ENCODE measurements around the gene MPZL1. TPM values are rescaled to one million over a fixed set of nuclear protein-coding genes. Genes with fewer than 3 reads are reported as not detected.

The MPZL1 gene
- total RNA-seq, 4 donors from 2014 or later, result 24.3 to 150 (median 82.3) TPM

DNA sequence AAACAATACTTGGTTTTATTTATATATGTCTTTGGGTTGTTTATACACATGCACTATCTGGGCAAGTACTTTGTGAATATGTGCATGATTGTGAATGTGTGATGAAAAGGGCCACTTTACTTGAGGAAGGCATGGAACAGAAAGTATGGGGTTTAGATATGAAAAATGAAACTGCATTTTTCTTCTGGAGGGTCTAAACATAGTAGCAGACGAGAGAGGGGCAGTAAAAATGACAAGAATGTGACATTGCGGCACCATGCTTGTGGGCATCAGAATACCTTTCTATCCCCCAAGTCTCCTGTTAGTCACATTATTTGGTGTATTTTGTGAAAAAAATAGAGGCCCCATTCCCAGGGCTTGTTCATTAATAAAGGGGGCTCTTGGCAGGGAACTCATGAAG, 15.4 kb upstream of the MPZL1 start:
- DNase-seq, result no peak
- no peaks in the 10 kb centered on the region for H3K4me1 ChIP-seq
- no peak overlapping the region for H3K27ac ChIP-seq
- intact Hi-C loops (cut with DNase I; ENCODE audit: low total_unique reads), result no loop called here
- no peaks in the 10 kb centered on the region for H3K27me3 ChIP-seq
- no peaks in the 10 kb centered on the region for H3K9me3 ChIP-seq
- no peak for TF ChIP-seq CTCF (IDR thresholded peaks at IDR 0.05)
- TF ChIP-seq POLR2A (IDR thresholded peaks at IDR 0.05), result no peak
- H3K36me3 ChIP-seq, result no peaks in the 10 kb centered on the region
- no peak overlapping the region for H3K4me3 ChIP-seq

GRCh38 chr1:167706931-167707877, 14.6 kb upstream of the MPZL1 start:
- H3K4me3 ChIP-seq, result no peak overlapping the region

GRCh38 chr1:167707942-167708341, 13.8 kb upstream of the MPZL1 start:
- Histone ChIP-seq H3K9me3 (no peaks in the 10 kb centered on the region), H3K27me3 (no peaks in the 10 kb centered on the region), H3K36me3 (no peaks in the 10 kb centered on the region), H3K27ac (no peak overlapping the region), H3K4me1 (no peaks in the 10 kb centered on the region), H3K4me3 (no peak overlapping the region)
- DNase-seq, result no peak
- intact Hi-C loops (cut with DNase I; ENCODE audit: low total_unique reads), result no loop called here
- TF ChIP-seq POLR2A (IDR thresholded peaks at IDR 0.05) (no peak), CTCF (IDR thresholded peaks at IDR 0.05) (no peak)

More at GRCh38 chr1:167706931-167707877, 14.6 kb upstream of the MPZL1 start:
- intact Hi-C loops (cut with DNase I; ENCODE audit: low total_unique reads), result no loop called here
- no peak for TF ChIP-seq POLR2A (IDR thresholded peaks at IDR 0.05)
- Histone ChIP-seq H3K9me3 (no peaks in the 10 kb centered on the region), H3K36me3 (no peaks in the 10 kb centered on the region), H3K27ac (no peak overlapping the region), H3K27me3 (no peaks in the 10 kb centered on the region), H3K4me1 (no peaks in the 10 kb centered on the region)
- DNase-seq, result no peak

- TF ChIP-seq POLR2A (IDR thresholded peaks at IDR 0.05) (no peak), CTCF (IDR thresholded peaks at IDR 0.05) (no peak)
- Histone ChIP-seq H3K9me3 (no peaks in the 10 kb centered on the region), H3K4me1 (no peaks in the 10 kb centered on the region), H3K36me3 (no peaks in the 10 kb centered on the region), H3K27me3 (no peaks in the 10 kb centered on the region), H3K27ac (no peak overlapping the region), H3K4me3 (no peak overlapping the region)
- no peak for DNase-seq
- intact Hi-C loops (cut with DNase I; ENCODE audit: low total_unique reads), result no loop called here
Observed at GRCh38 chr1:167708940-167709389, 12.8 kb upstream of the MPZL1 start.

DNA sequence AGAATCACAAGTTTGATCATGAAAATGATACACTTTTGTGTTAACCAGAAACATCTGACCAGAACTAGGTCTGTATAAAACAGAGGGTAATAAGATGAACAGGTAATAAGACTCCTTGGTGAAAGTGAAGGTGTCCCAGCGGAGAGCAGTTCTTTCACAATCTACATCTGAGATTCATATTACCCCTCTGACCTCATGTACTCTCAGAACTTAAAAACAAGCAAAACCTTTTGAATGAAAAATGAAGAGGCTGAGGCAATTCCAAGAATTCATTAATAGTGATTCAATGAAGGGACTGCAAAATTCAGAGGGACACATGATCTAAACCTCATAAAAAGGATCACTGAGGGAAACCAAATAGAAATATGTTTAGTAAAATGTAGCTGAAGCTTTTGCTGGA, 10.9 kb upstream of the MPZL1 start:
- Histone ChIP-seq H3K9me3 (no peaks in the 10 kb centered on the region), H3K27ac (no peak overlapping the region), H3K36me3 (no peaks in the 10 kb centered on the region), H3K27me3 (no peaks in the 10 kb centered on the region), H3K4me1 (no peaks in the 10 kb centered on the region), H3K4me3 (no peak overlapping the region)
- no peak for DNase-seq
- no peak for TF ChIP-seq POLR2A (IDR thresholded peaks at IDR 0.05)
- TF ChIP-seq CTCF (IDR thresholded peaks at IDR 0.05), result no peak
- intact Hi-C loops (cut with DNase I; ENCODE audit: low total_unique reads), result no loop called here

All from uterus (tissue), 4 donors.